Suppressor macrophage (primary cell): ENCODE data around the gene SPTB.

ENCODE experiments used
- DNase-seq, 4 experiments: peaks; one replicate each; pipeline ENCODE4 v3.0.0-alpha.2; 2020 to 2022

The SPTB gene

GRCh38 chr14:64725879-64726584, 153.7 kb downstream of the SPTB start:
- no peak for DNase-seq

GRCh38 chr14:64725261-64725815, 154.4 kb downstream of the SPTB start:
- no peak for DNase-seq

- DNase-seq, result no peak
These were observed 155.2 kb downstream of the SPTB start for GRCh38 chr14:64724578-64724930.

GRCh38 chr14:64723691-64724577, 155.8 kb downstream of the SPTB start:
- DNase-seq, result no peak

- DNase-seq, result no peak
These were observed 156.8 kb downstream of the SPTB start for GRCh38 chr14:64722842-64723447.

GRCh38 chr14:64721899-64722298, 157.8 kb downstream of the SPTB start:
- no peak for DNase-seq

- DNase-seq, result no peak
These were observed 158.3 kb downstream of the SPTB start for GRCh38 chr14:64721391-64721791.

- peak; percentile 43 to 66 (median 54) for DNase-seq
These were observed 159.6 kb downstream of the SPTB start for GRCh38 chr14:64720131-64720576.

- DNase-seq, result no peak
These were observed 160.1 kb downstream of the SPTB start for GRCh38 chr14:64719601-64720000.

GRCh38 chr14:64718762-64719161, 160.9 kb downstream of the SPTB start:
- no peak for DNase-seq

- no peak for DNase-seq
These were observed 161.8 kb downstream of the SPTB start for GRCh38 chr14:64717870-64718269.

GRCh38 chr14:64715628-64716412, 163.9 kb downstream of the SPTB start:
- no peak for DNase-seq

- no peak for DNase-seq
These were observed 164.5 kb downstream of the SPTB start for GRCh38 chr14:64715146-64715627.

GRCh38 chr14:64714432-64715025, 165.2 kb downstream of the SPTB start:
- DNase-seq, result no peak

- no peak for DNase-seq
These were observed 166.0 kb downstream of the SPTB start for GRCh38 chr14:64713677-64714076.

- DNase-seq, result no peak
These were observed 168.7 kb downstream of the SPTB start for GRCh38 chr14:64711039-64711438.

GRCh38 chr14:64709126-64709525, 170.6 kb downstream of the SPTB start:
- no peak for DNase-seq

- peak; percentile 78 to 90 (median 86) for DNase-seq
These were observed 171.3 kb downstream of the SPTB start for GRCh38 chr14:64708148-64709004.

- DNase-seq, result peak in 2 of 4 experiments; percentile 44
These were observed 172.0 kb downstream of the SPTB start for GRCh38 chr14:64707661-64708060.

GRCh38 chr14:64706593-64707193, 173.0 kb downstream of the SPTB start:
- DNase-seq, result no peak
